ENCODE data around the gene HK1. TPM values are rescaled to one million over a fixed set of nuclear protein-coding genes. Genes with fewer than 3 reads are reported as not detected.

Gene HK1
- total and polyA plus RNA-seq, 2 of the 13 experiments (the other 11 are each of a cell fraction or from before 2014, with no cell fraction given) = 0.29 to 1.5 TPM

DNA sequence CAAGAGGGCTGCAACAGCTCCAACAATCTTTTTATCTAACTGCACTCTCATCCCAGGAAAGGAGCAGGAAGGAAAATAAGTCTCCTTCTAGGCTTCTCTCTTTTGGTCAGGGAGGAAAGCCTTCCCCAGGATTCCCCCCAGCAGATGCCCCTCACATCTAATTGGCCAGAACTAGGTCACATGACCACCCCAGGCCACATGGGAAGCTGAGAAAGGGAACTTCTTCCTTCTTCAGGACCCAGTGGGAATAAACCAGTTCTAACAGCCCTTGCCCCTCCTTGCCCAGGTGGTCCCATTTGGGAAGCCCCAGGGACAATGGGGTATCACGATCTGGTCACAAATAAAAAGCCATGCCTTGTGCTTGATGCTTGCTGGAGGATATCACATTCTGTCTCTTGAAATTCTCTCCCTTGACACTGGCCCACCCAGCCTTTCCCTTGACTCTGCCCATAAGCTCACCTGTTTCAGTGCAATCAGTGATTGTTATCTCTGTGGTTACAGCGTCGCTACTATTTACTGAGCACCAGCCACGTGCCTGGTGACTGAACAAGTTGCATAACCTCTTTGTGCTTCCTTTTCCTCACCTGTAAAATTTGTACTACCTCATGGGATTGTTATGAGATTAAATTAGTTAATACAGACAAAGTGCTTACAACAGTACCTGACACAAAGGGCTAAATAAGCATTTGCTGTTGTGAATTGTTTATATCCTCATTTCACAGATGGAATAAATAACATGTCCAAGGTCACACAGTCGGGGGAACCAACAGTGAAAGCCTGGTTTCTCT is 147.4 kb downstream of the HK1 start (continued):
- TF ChIP-seq EP300 (IDR thresholded peaks at IDR 0.05; ENCODE audit: low read depth in 2 of 2, low read length in 2 of 2) (peak in 1 of 2 experiments; percentile 85; a peak in 1 of 4 replicates), EP300 (CRISPR knock-in tag; IDR thresholded peaks at IDR 0.05; ENCODE audit: borderline replicate concordance) (peak; percentile 90), ZNF225 (CRISPR knock-in tag; IDR thresholded peaks at IDR 0.05) (no peak), ZFX (CRISPR knock-in tag; IDR thresholded peaks at IDR 0.05; ENCODE audit: low read depth) (no peak), FOSL2 (CRISPR knock-in tag; IDR thresholded peaks at IDR 0.05) (peak; percentile 89), CBX5 (CRISPR knock-in tag; IDR thresholded peaks at IDR 0.05; ENCODE audit: borderline replicate concordance) (peak; percentile 86; the same call in 1 of the 2 replicates), PITX1 (CRISPR knock-in tag; IDR thresholded peaks at IDR 0.05) (peak; percentile 40; the same call in 1 of the 2 replicates), ZFP36L1 (CRISPR knock-in tag; IDR thresholded peaks at IDR 0.05) (peak; percentile 66; the same call in 1 of the 2 replicates), ZNF570 (CRISPR knock-in tag; IDR thresholded peaks at IDR 0.05; ENCODE audit: borderline replicate concordance) (no peak), POLR2AphosphoS5 (IDR thresholded peaks at IDR 0.05; ENCODE audit: low read depth, low read length) (no peak), MTA3 (CRISPR knock-in tag; IDR thresholded peaks at IDR 0.05) (no peak), FOXA1 (IDR thresholded peaks at IDR 0.05) (no peak), FOXA1 (CRISPR knock-in tag; IDR thresholded peaks at IDR 0.05) (peak; percentile 96), BHLHE40 (IDR thresholded peaks at IDR 0.05; ENCODE audit: low read length) (peak; percentile 95), TARDBP (CRISPR knock-in tag; IDR thresholded peaks at IDR 0.05) (peak; percentile 95; the same call in 1 of the 2 replicates), ZNF550 (CRISPR knock-in tag; IDR thresholded peaks at IDR 0.05; ENCODE audit: borderline replicate concordance) (no peak), CEBPB (IDR thresholded peaks at IDR 0.05; ENCODE audit: borderline replicate concordance, low read depth, low read length) (peak; percentile 88), E2F1 (CRISPR knock-in tag; IDR thresholded peaks at IDR 0.05) (no peak)
- TF ChIP-seq, protein P1, sequence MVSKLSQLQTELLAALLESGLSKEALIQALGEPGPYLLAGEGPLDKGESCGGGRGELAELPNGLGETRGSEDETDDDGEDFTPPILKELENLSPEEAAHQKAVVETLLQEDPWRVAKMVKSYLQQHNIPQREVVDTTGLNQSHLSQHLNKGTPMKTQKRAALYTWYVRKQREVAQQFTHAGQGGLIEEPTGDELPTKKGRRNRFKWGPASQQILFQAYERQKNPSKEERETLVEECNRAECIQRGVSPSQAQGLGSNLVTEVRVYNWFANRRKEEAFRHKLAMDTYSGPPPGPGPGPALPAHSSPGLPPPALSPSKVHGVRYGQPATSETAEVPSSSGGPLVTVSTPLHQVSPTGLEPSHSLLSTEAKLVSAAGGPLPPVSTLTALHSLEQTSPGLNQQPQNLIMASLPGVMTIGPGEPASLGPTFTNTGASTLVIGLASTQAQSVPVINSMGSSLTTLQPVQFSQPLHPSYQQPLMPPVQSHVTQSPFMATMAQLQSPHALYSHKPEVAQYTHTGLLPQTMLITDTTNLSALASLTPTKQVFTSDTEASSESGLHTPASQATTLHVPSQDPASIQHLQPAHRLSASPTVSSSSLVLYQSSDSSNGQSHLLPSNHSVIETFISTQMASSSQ (IDR thresholded peaks at IDR 0.05; ENCODE audit: low read depth) = 0 out of 2 replicates have a peak, but pooled peaks have one; percentile 41
- TF ChIP-seq, protein P1 (CRISPR knock-in tag; IDR thresholded peaks at IDR 0.05; ENCODE audit: borderline replicate concordance) = no peak; the same call in 1 of the 2 replicates
- TF ChIP-seq, protein P2, sequence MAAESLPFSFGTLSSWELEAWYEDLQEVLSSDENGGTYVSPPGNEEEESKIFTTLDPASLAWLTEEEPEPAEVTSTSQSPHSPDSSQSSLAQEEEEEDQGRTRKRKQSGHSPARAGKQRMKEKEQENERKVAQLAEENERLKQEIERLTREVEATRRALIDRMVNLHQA (CRISPR knock-in tag; IDR thresholded peaks at IDR 0.05) = no peak
- TF ChIP-seq, protein P3, sequence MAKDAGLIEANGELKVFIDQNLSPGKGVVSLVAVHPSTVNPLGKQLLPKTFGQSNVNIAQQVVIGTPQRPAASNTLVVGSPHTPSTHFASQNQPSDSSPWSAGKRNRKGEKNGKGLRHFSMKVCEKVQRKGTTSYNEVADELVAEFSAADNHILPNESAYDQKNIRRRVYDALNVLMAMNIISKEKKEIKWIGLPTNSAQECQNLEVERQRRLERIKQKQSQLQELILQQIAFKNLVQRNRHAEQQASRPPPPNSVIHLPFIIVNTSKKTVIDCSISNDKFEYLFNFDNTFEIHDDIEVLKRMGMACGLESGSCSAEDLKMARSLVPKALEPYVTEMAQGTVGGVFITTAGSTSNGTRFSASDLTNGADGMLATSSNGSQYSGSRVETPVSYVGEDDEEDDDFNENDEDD (CRISPR knock-in tag; IDR thresholded peaks at IDR 0.05; ENCODE audit: borderline replicate concordance) = peak; percentile 58; the same call in 1 of the 2 replicates

Measured in HepG2 (cell line).